Stimulated activated CD4-positive, alpha-beta T cell treated with anti-CD3 and anti-CD28 coated beads, Interleukin-2, amount 100 ng/mL, for 4 hours (primary cell): ENCODE measurements around the gene RAPGEF2.
A peak's percentile ranks its signal among the peaks of the same experiment; 100 is the strongest.

ENCODE experiments used
- DNase-seq: peaks from one replicate; pipeline ENCODE4 v3.0.0-alpha.2; 2020; ENCODE audit warnings: low read depth

Gene RAPGEF2

DNA sequence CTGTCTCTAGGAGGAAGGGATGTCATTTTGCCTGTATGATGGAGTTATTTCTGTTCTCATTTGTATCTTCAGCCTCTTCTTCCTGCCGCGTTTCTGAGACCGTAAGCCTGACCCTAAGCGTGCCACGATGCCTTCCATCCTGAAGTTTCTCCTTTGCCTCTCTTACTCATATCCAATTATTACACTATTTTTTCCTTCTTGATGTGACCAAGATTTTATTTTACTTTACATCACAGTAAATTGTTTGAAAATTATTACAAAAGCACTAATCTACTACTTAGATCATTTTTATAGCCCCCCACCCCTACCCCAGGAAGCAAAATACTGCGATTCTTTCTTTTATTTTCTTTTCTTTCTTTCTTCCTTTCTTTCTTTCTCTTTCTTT is 95.0 kb downstream of the RAPGEF2 start:
- no peak for DNase-seq

DNA sequence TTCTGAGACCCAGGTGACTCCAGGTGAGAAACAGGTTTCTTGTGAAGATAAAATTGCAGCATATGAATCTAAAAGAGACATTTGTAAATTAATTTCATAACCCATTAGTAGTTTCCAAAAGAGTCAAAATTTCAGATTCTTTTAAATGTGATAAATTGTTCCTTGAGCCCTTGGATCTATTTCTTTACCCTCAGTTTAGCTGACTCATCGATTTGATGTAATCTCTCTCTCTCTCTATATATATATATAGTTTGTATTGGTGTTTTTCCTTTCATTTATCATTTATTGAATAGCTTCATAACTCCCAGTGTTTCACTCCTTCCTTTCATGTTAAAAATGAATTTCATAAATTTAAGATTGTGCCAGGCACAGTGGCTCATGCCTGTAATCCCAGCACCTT is 96.9 kb downstream of the RAPGEF2 start:
- DNase-seq = no peak

GRCh38 chr4:159201168-159201567 is 98.3 kb downstream of the RAPGEF2 start:
- no peak for DNase-seq

- DNase-seq = no peak
Measured at GRCh38 chr4:159204566-159204965, 101.7 kb downstream of the RAPGEF2 start.

DNA sequence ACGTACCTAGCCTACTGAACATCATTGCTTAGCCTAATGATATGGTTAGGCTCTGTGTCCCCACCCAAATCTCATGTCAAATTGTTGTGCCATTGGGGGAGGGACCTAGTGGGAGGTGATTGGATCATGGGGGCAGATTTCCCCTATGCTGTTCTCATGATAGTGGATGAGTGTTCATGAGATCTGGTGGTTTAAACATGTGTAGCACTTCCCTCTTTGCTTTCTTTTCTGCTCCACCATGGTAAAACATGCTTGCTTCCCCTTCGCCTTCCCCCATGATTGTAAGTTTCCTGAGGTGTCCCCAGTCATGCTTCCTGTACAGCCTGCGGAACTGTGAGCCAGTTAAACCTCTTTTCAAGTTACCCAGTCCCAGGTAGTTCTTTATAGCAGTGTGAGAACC is 102.6 kb downstream of the RAPGEF2 start:
- no peak for DNase-seq

- DNase-seq = peak; percentile 8
Measured at GRCh38 chr4:159206427-159206871, 103.6 kb downstream of the RAPGEF2 start.

GRCh38 chr4:159209249-159209648 is 106.4 kb downstream of the RAPGEF2 start:
- DNase-seq = no peak

- DNase-seq = no peak
Measured at GRCh38 chr4:159210975-159211374, 108.1 kb downstream of the RAPGEF2 start.

- DNase-seq = no peak
Measured at GRCh38 chr4:159212675-159213293, 109.9 kb downstream of the RAPGEF2 start.

DNA sequence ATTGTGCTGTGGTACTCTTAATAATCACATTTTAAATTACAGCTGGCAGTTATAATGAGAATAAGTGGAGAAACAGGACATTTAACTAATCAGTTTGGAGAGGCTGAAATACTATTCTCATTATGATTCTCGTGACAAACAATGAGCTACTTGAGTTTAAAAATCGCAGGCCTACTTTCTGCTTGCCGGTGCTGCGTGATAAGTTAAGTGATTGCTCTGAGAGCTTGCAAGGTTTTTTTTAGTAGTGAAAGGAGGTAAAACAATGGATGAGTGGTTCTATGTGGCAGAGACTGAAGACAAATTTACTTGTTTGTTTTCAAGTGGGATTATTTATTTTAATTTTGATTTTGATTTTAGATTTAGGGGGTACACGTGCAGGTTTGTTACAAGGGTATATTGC is 114.0 kb downstream of the RAPGEF2 start:
- DNase-seq = no peak

- DNase-seq = no peak
Measured at GRCh38 chr4:159219862-159220261, 117.0 kb downstream of the RAPGEF2 start.

DNA sequence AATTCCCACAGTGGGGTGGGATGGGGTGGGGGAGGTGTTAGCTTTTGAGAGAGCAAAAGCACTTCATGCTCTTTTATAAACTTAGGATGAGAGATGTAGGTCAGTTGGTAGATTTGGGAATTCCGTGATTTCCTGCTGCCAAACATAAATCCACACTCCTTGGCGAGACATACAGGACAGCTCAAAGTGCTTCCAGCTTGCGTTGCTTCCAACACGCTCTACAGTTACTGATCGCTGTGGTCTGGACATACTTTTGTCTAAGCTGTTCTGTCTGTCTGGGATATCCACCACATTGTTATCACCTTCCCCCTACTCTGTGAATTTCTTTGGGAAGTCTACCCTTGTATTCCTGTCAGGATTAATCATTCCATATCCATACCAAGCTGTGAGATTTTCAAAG is 117.5 kb downstream of the RAPGEF2 start:
- DNase-seq = no peak

- DNase-seq = no peak
Measured at GRCh38 chr4:159221280-159221679, 118.4 kb downstream of the RAPGEF2 start.

DNA sequence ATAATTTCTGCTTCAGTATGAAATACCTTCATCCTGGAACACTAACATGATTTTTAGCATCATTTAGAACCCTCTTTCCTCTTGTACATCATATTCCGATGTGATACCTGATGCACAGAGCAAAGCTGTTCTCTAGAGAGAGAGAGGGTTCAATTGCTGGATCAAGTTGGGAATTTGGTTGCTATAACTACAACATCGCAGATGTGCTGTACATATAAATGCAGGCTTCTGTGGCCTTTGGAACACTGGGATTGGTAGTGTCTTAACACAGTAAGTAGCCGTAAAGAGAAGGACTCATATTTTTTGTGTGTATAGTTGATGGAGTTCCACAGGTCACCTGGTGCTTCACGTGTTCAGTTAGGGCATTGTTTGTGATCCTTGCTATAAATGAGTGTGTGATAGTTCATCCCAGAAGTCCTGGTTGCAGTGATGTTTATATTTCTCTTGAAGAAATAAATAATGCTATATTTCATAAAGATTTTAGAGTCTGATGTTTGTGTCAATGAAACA is 119.2 kb downstream of the RAPGEF2 start:
- DNase-seq = no peak

GRCh38 chr4:159224408-159224807 is 121.5 kb downstream of the RAPGEF2 start:
- DNase-seq = no peak

DNA sequence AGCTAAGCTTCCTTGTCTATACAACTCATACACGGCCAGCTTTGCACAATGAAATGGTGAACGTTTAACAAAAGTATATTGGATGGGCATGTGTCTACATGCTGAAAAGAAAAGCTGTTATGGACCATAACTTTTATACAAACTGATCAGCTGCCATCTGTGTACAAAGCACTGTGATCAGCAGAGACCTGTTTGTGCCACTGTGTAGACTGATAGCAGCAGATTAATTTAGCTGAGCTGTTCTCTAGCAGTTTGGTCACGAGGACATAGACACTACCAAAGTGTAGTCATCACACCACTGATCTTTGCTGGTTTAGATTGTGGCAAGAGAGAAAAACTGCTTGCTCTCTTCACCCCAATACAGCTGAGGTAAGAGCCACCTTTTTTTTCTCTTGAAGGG is 124.5 kb downstream of the RAPGEF2 start:
- no peak for DNase-seq

DNA sequence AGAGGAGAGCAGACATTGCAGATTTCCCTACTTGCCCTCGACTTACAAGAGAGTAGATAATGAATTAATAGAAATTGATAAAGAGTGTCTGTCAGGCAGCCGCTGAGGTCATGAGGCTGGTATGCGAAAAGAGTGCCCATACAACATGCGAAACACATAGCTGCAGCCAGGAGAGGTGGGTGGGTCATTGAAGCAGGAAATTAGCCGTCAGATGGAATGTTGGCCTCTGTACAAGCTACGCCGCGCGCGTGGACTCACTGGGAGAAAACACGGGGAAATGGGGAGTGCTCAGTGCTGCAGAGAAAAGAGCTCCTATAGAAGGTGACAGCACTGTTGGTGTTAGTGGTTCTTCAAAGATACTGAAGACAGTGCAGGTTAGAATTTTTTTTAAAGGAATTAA is 125.1 kb downstream of the RAPGEF2 start:
- no peak for DNase-seq

DNA sequence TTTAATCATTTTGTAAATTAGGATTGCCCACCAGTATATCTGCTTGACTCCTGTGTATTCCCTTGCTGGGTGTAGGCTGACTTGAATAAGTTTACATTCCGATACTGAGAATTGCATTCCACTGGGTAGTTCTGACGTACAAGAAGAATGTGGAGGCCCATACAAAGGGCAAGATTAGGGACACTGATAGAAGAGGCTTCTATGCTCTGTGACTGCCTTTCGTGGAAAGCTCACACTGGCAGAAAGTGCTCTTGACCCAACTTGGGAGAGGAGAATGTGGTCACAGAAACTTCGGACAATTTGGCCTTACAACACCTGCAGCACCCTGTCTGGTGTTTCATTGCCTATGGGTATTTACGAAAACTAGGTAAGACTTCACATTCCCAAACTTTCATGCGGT is 126.3 kb downstream of the RAPGEF2 start:
- DNase-seq = no peak

DNA sequence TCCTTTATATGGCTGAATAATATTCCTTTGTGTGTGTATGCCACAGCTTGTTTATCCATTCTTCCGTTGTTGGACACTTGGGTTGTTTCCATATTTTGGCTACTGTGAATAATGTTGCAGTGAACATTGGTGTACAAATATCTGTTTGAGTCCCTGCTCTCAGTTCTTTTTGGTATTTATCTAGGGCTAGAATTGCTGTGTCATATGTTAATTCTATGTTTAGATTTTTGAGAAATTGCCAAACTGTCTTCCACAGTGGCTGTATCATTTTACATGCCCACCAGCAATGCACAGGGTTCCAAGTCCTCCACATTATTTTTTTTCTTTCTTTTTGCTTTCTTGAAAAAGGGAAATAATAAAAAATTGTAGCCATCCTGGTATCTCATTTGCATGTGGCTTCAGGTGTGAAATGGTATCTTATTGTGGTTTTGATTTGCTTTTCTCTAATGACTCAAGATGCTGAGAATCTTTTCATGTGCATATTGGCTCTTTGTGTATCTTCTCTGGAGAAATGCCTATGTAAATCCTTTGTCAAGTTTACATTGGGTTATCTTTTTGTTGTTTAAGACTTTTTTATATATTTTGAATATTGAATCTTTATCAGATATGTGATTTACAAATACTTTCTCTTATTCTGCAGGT is 129.7 kb downstream of the RAPGEF2 start:
- no peak for DNase-seq

- no peak for DNase-seq
Measured at GRCh38 chr4:159235779-159236368, 133.0 kb downstream of the RAPGEF2 start.

GRCh38 chr4:159237975-159238374 is 135.1 kb downstream of the RAPGEF2 start:
- DNase-seq = no peak

GRCh38 chr4:159238631-159239030 is 135.8 kb downstream of the RAPGEF2 start:
- DNase-seq = no peak

- DNase-seq = no peak
Measured at GRCh38 chr4:159239629-159240028, 136.8 kb downstream of the RAPGEF2 start.

DNA sequence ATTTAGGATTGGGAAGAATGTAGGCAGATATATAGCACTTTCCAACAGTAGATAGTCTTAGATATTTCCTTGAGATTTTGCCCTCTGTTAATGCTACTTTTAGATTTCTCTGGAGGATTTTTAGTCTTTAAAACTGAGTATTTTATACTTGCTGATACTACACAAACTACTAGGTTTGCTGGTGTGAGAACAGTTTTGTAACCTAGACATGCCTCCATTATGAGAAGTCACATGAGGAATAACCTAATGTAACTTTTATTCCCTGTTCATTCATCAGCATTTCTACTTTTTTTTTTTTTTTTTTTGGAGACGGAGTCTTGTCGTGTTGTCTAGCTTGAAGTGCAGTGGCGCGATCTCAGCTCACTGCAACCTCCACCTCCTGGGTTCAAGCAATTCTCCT is 137.2 kb downstream of the RAPGEF2 start:
- no peak for DNase-seq
